Loucy (cell line): Measurements from ENCODE around the gene SCYL3.

ENCODE experiments used
- H2AFZ ChIP-seq: fragments of 200-600 bp; sonication (generic); 2 replicates; pipeline ENCODE4 v1.6.0; 2016; ENCODE audit warnings: antibody characterized with exemption, mild to moderate bottlenecking, low read length, moderate library complexity
- H3F3A ChIP-seq: fragments of 200-600 bp; 2 replicates; pipeline ENCODE4 v1.6.0; 2016; ENCODE audit warnings: antibody characterized with exemption, low read depth, mild to moderate bottlenecking
- H3K27me3 ChIP-seq: fragments of 200-600 bp; sonication (generic); 2 replicates; pipeline ENCODE4 v1.6.1; 2014; ENCODE audit warnings: low read length, mild to moderate bottlenecking; ENCODE audit not compliant: insufficient read depth, poor library complexity, severe bottlenecking
- H3K36me3 ChIP-seq: fragments of 200-600 bp; sonication (generic); 2 replicates; pipeline ENCODE4 v1.6.1; 2016; ENCODE audit warnings: low read length; ENCODE audit not compliant: insufficient read depth
- H3K4me1 ChIP-seq: fragments of 200-600 bp; sonication (generic); 2 replicates; pipeline ENCODE4 v1.5.1; 2014; ENCODE audit warnings: low read length, mild to moderate bottlenecking; ENCODE audit not compliant: insufficient read depth, poor library complexity, severe bottlenecking
- H3K4me2 ChIP-seq: fragments of 200-600 bp; sonication (generic); 2 replicates; pipeline ENCODE4 v1.6.0; 2014; ENCODE audit warnings: antibody characterized with exemption, low read length, low read depth, mild to moderate bottlenecking; ENCODE audit not compliant: poor library complexity, severe bottlenecking
- H3K4me3 ChIP-seq: fragments of 200-600 bp; sonication (generic); 2 replicates; pipeline ENCODE4 v1.5.1; 2014; ENCODE audit warnings: low read length, mild to moderate bottlenecking, mixed read lengths; ENCODE audit not compliant: poor library complexity, severe bottlenecking
- H3K79me2 ChIP-seq: fragments of 200-600 bp; sonication (generic); 2 replicates; pipeline ENCODE4 v1.6.1; 2014; ENCODE audit warnings: low read length; ENCODE audit not compliant: insufficient read depth
- H3K9ac ChIP-seq: fragments of 200-600 bp; sonication (generic); 2 replicates; pipeline ENCODE4 v1.6.0; 2014; ENCODE audit warnings: mild to moderate bottlenecking, low read depth, low read length, moderate library complexity; ENCODE audit not compliant: poor library complexity, severe bottlenecking
- H3K9me2 ChIP-seq: fragments of 200-600 bp; sonication (generic); replicated peaks from 2 replicates; pipeline ENCODE4 v1.6.1; 2016; ENCODE audit warnings: low read depth, low read length, mixed read lengths
- H3K9me3 ChIP-seq: fragments of 200-600 bp; sonication (generic); 2 replicates; pipeline ENCODE4 v1.6.1; 2014; ENCODE audit warnings: mild to moderate bottlenecking, antibody characterized with exemption, low read length, low read depth; ENCODE audit not compliant: insufficient read depth
- H4K20me1 ChIP-seq: fragments of 200-600 bp; sonication (generic); 2 replicates; pipeline ENCODE4 v1.6.0; 2014; ENCODE audit warnings: antibody characterized with exemption, low read length, mild to moderate bottlenecking; ENCODE audit not compliant: insufficient read depth, poor library complexity, severe bottlenecking
- EZH2phosphoT487 ChIP-seq: fragments of 200-600 bp; IDR thresholded peaks from 2 replicates; pipeline ENCODE4 v1.6.1; 2018; ENCODE audit warnings: antibody characterized with exemption, mild to moderate bottlenecking, moderate library complexity, borderline replicate concordance
- TF ChIP-seq, protein P1 (sequence below): fragments of 200-600 bp; sonication (generic); conservative IDR thresholded peaks from 2 replicates; pipeline ENCODE4 v1.5.1; 2014; ENCODE audit warnings: mild to moderate bottlenecking, antibody characterized with exemption, low read length

The SCYL3 gene

DNA sequence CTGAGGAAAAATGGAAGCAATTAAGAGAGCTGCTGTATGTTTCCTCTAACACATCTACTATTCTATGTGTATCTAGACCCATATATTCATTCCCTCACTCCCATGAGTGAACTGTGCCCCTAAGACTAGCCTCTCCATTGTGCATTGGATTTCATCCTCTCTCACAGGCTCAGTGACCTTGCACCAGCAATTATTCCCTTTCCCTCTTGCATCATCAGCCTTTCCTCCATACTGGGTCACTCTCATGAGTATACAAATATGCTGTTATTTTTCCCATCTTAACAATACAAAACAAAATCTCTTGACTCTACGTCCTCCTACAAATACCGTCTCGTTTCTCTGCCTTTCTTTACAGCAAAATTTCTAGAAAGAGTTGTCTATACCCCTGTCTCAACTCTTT is 69.5 kb downstream of the SCYL3 start:
- peaks cover 66% of the 10 kb centered on the region for H3K36me3 ChIP-seq
- H4K20me1 ChIP-seq: no peaks in the 10 kb centered on the region
- no peaks in the 10 kb centered on the region for H3K9me3 ChIP-seq
- no peaks in the 10 kb centered on the region for H3K9me2 ChIP-seq
- no peak overlapping the region for H3K9ac ChIP-seq
- H3K4me2 ChIP-seq: no peak overlapping the region
- TF ChIP-seq, protein P1, sequence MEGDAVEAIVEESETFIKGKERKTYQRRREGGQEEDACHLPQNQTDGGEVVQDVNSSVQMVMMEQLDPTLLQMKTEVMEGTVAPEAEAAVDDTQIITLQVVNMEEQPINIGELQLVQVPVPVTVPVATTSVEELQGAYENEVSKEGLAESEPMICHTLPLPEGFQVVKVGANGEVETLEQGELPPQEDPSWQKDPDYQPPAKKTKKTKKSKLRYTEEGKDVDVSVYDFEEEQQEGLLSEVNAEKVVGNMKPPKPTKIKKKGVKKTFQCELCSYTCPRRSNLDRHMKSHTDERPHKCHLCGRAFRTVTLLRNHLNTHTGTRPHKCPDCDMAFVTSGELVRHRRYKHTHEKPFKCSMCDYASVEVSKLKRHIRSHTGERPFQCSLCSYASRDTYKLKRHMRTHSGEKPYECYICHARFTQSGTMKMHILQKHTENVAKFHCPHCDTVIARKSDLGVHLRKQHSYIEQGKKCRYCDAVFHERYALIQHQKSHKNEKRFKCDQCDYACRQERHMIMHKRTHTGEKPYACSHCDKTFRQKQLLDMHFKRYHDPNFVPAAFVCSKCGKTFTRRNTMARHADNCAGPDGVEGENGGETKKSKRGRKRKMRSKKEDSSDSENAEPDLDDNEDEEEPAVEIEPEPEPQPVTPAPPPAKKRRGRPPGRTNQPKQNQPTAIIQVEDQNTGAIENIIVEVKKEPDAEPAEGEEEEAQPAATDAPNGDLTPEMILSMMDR: no peak
- no peak for TF ChIP-seq EZH2phosphoT487
- no peaks in the 10 kb centered on the region for H3K27me3 ChIP-seq
- H3K4me3 ChIP-seq: no peak overlapping the region
- H3K4me1 ChIP-seq: no peaks in the 10 kb centered on the region
- no peaks in the 10 kb centered on the region for H3K79me2 ChIP-seq
- H3F3A ChIP-seq: no peaks in the 10 kb centered on the region
- H2AFZ ChIP-seq: no peak overlapping the region

- Histone ChIP-seq H2AFZ (no peak overlapping the region), H4K20me1 (no peaks in the 10 kb centered on the region), H3K36me3 (peaks cover 64% of the 10 kb centered on the region), H3K9ac (no peak overlapping the region), H3F3A (no peaks in the 10 kb centered on the region), H3K4me1 (no peaks in the 10 kb centered on the region), H3K4me3 (no peak overlapping the region), H3K27me3 (no peaks in the 10 kb centered on the region), H3K9me3 (no peaks in the 10 kb centered on the region), H3K79me2 (no peaks in the 10 kb centered on the region), H3K9me2 (no peaks in the 10 kb centered on the region), H3K4me2 (no peak overlapping the region)
- no peak for TF ChIP-seq EZH2phosphoT487
- TF ChIP-seq, protein P1: no peak
Measured at GRCh38 chr1:169821500-169821899, 72.2 kb downstream of the SCYL3 start.

- TF ChIP-seq, protein P1: no peak
- TF ChIP-seq EZH2phosphoT487: no peak
- peaks cover 59% of the 10 kb centered on the region for H3K36me3 ChIP-seq
- H3K79me2 ChIP-seq: no peaks in the 10 kb centered on the region
- H3F3A ChIP-seq: no peaks in the 10 kb centered on the region
- H4K20me1 ChIP-seq: no peaks in the 10 kb centered on the region
- H3K9me2 ChIP-seq: no peaks in the 10 kb centered on the region
- peaks cover 11% of the 10 kb centered on the region for H3K4me1 ChIP-seq
- H3K4me3 ChIP-seq: no peak overlapping the region
- H3K27me3 ChIP-seq: no peaks in the 10 kb centered on the region
- no peak overlapping the region for H2AFZ ChIP-seq
- H3K9ac ChIP-seq: no peak overlapping the region
- H3K9me3 ChIP-seq: no peaks in the 10 kb centered on the region
- no peak overlapping the region for H3K4me2 ChIP-seq
Measured at GRCh38 chr1:169816617-169817016, 77.1 kb downstream of the SCYL3 start.
